Stimulated activated CD4-positive, alpha-beta T cell treated with anti-CD3 and anti-CD28 coated beads, Interleukin-1b, Interleukin-23, amount 100 ng/mL, for 4 hours (primary cell): ENCODE results near the gene PKNOX2.

ENCODE experiments used
- DNase-seq, 2 donors: peaks; one replicate each; pipeline ENCODE4 v3.0.0-alpha.2; 2020; ENCODE audit warnings: low read depth in 2 of 2

The PKNOX2 gene

GRCh38 chr11:125154378-125155099 lies 10.0 kb upstream of the PKNOX2 start:
- no peak for DNase-seq

- no peak for DNase-seq
These were observed 9.5 kb upstream of the PKNOX2 start for GRCh38 chr11:125155100-125155444.

- no peak for DNase-seq
These were observed 8.8 kb upstream of the PKNOX2 start for GRCh38 chr11:125155767-125156166.

- DNase-seq: no peak
These were observed 8.0 kb upstream of the PKNOX2 start for GRCh38 chr11:125156346-125157117.

- DNase-seq: no peak
These were observed 7.3 kb upstream of the PKNOX2 start for GRCh38 chr11:125157118-125157733.

- DNase-seq: no peak
These were observed 6.4 kb upstream of the PKNOX2 start for GRCh38 chr11:125157953-125158680.

GRCh38 chr11:125162743-125163142 lies 1.8 kb upstream of the PKNOX2 start:
- DNase-seq: no peak

GRCh38 chr11:125163431-125164063 lies 1.0 kb upstream of the PKNOX2 start:
- DNase-seq: no peak

- DNase-seq: no peak
These were observed 495 bp upstream of the PKNOX2 start for GRCh38 chr11:125164091-125164421.

GRCh38 chr11:125165111-125165842 lies 726 bp downstream of the PKNOX2 start:
- DNase-seq: no peak

GRCh38 chr11:125165843-125166763 lies 1.6 kb downstream of the PKNOX2 start:
- DNase-seq: no peak

GRCh38 chr11:125166764-125167291 lies 2.3 kb downstream of the PKNOX2 start:
- no peak for DNase-seq

GRCh38 chr11:125167292-125167953 lies 2.9 kb downstream of the PKNOX2 start:
- no peak for DNase-seq

- no peak for DNase-seq
These were observed 3.6 kb downstream of the PKNOX2 start for GRCh38 chr11:125167954-125168835.

GRCh38 chr11:125168918-125169456 lies 4.4 kb downstream of the PKNOX2 start:
- no peak for DNase-seq

- DNase-seq: no peak
These were observed 5.5 kb downstream of the PKNOX2 start for GRCh38 chr11:125170001-125170509.

GRCh38 chr11:125170510-125171031 lies 6.0 kb downstream of the PKNOX2 start:
- no peak for DNase-seq

- DNase-seq: no peak
These were observed 7.4 kb downstream of the PKNOX2 start for GRCh38 chr11:125171974-125172373.
